GM21723 (cell line): ENCODE results near the gene ITGB6.

Experiments
- ATAC-seq: cut with Tn5 transposase; IDR thresholded peaks from one replicate; pipeline ENCODE4 v1.9.1; 2021; ENCODE audit warnings: mild to moderate bottlenecking, moderate library complexity; ENCODE audit not compliant: unreplicated experiment

The ITGB6 gene

DNA sequence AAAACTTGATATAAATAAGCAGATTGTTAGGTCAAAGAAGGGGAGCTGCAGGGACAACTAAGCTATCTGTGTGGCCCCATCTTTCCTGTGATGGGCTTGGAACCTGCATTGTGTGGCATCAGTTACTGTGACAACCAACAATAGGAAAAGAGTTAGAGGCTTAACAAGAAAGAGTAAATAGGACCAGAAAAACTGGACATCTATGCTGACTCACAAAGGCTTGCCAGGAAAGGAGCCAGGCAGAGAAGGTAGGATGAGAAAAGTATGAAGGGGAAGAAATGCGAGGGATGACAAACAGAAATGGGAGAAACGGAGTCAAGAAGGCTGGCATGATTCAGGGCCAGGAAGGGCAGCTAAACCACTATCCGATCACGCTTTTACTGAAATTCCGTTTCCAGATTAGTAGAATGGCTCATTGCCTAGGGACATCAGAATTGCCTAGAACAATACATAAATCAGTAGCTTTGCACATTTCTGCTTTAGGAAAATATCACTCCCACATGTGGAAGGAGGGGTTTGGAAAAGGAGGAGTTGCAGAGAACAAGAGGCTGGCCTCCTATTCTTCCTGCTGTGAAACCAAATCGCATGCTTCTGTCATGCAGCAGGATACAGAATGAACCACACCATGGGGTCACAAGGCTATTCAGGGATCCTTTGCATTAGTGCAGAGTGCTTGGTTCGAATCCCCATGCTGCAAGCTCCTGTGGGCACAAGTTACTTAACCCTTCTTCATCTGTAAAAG is 144.9 kb downstream of the ITGB6 start:
- ATAC-seq = no peak

DNA sequence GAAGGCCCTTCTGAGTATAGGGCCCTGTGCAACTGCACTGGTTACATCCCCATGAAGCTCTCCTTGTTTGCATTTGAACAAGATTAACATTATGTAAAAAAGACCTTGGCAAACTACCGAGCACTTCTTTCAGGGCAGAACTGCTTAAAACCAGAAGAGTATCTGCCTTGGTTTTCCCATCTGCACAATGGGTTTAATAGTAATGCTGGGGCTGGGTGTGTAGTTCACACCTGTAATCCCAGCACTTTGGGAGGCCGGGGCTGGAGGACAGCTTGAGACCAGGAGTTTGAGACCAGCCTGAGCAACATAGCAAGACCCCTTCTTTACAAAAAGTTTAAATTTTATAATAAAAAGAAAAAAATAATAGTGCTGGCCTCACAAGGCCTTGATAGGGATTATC is 146.1 kb downstream of the ITGB6 start:
- no peak for ATAC-seq

GRCh38 chr2:160052531-160052930 is 147.5 kb downstream of the ITGB6 start:
- ATAC-seq = no peak

DNA sequence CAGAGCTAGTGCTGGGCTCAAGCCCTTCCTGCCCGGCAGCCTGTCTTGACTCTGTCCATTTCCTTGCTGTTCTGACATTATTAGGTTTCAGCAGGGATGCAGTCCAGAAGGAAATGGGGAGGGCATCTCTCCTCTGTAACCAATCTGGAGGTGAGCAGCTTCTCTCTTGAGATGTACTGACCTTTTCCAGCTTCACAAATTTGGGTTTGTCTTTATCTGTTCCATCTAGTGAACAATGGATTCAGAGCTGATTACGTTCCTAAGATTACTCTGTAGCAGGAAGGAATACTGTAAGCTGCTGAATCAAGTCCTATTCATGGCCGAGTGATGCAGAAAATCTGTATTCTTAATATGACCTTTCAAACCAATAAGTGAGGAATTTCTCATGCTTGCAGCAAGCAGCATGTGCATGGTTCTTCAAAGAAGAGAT is 148.7 kb downstream of the ITGB6 start:
- ATAC-seq = no peak

DNA sequence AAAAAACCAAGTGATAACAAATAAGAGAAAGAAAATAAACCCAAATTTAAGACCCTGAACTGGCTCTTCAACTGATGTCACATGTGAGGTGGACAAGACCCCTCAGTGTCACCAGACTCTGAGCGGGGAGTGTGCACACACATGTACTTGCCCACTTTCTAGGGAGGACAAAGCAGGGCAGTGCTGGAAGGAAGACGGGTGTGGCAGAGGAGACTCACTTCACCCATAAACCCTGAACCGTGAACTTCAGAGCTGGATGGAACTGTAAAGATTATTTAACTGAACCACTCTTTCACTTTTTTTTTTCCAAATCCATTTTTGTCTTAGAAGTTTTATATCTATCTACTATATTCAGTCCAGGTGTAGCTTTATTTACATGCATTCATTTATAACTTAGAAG is 149.9 kb downstream of the ITGB6 start:
- no peak for ATAC-seq
